ENCODE measurements around the gene DSTYK.
A peak's percentile ranks its signal among the peaks of the same experiment; 100 is the strongest.

Gene DSTYK

DNA sequence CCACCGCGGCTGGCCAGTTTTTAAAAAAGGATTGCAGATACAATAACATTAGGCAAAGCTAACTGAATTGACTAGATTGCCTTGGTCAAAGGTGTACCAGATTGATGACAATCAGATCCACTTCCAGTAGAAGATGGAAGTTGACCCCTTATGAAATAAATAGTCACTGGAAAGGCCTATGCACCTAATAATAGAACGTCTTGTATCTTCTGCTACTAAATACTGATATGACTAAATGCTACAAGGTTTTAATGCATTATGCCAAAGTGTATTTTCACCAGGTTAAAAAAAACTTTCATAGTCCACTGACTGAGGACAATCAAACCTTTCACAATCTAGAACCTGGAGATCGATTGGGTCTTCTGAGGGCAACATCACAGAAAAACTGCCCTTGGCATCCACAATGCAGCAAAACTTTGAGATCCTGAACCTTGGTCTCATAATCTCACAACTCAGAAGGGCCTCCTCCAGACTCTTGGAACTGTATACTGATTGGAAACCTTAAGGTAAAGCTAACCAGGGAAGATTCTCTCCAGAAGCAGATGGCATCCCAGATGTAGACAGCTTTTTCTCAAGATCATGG is 82.0 kb downstream of the DSTYK start:
- no peak for DNase-seq (ENCODE audit: low spot score)

DNA sequence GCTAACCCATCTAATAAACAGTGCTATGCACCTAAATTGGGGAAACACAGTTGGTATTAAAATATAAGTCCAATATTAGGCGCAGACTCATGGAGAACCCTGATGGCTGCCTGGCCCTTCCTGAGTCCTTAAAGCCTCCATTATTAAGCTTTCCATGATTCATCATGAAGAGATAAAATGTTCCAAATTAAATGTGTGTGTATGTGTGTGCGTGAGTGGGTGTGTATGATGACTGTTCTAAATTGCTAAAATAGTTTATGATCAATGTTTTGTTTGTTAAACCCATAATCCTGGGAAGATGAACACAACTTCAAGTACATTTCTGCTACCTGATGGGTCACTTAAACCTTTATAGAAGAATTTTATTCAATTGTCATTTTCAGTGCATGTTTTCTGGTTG is 83.5 kb downstream of the DSTYK start:
- DNase-seq (ENCODE audit: low spot score) = no peak

DNA sequence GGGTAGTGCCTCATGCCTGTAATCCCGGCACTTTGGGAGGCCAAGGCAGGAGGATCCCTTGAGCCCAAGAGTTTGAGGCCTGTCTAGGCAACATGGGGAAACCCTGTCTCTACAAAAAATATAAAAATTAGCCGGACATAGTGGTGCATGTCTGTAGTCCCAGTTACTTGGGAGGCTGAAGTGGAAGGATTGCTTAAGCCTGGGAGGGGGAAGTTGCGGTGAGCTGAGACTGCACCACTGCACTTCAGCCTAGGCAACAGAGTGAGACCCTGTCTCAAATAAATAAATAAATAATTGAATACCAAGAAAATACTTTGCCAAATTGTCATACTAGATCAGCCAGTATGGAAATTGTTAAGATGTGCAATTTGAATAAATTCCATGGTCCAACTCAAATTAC is 83.9 kb downstream of the DSTYK start:
- no peak for DNase-seq (ENCODE audit: low spot score)

DNA sequence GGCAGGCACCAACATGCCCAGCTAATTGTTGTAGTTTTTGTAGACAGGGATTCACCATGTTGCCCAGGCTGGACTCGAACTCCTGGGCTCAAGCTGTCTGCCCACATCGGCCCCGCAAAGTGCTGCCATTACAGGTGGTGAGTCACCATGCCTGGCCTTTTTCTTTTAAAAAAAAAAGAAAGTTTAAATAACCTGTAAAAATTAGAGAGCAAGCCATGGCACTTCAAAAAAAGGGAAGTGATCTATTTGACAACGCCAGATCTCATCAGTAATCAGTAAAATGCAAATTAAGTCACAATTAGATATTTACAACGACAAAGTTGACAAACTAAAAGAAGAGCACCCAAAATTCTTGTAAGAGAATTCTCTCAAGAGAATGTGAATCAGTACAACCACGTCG is 86.8 kb downstream of the DSTYK start:
- DNase-seq (ENCODE audit: low spot score) = no peak

DNA sequence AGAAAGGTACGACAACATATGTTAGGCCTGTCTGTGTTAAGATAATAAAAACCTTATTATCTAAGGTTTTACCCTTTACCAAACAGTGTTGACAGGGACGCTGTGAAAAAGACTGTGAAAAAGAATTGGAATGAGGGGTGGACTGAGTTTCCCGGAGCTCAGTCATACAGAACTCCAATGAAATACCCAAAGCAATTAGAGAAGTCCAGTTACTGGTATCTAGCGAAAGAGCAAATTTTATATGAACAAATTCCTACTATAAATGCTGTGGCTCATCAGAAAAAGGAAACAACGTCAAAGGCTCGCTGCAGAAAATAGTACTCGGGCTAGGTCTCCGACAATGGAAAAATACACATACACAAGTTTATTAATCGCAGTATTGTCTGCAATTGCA is 89.0 kb downstream of the DSTYK start:
- no peak for DNase-seq (ENCODE audit: low spot score)

DNA sequence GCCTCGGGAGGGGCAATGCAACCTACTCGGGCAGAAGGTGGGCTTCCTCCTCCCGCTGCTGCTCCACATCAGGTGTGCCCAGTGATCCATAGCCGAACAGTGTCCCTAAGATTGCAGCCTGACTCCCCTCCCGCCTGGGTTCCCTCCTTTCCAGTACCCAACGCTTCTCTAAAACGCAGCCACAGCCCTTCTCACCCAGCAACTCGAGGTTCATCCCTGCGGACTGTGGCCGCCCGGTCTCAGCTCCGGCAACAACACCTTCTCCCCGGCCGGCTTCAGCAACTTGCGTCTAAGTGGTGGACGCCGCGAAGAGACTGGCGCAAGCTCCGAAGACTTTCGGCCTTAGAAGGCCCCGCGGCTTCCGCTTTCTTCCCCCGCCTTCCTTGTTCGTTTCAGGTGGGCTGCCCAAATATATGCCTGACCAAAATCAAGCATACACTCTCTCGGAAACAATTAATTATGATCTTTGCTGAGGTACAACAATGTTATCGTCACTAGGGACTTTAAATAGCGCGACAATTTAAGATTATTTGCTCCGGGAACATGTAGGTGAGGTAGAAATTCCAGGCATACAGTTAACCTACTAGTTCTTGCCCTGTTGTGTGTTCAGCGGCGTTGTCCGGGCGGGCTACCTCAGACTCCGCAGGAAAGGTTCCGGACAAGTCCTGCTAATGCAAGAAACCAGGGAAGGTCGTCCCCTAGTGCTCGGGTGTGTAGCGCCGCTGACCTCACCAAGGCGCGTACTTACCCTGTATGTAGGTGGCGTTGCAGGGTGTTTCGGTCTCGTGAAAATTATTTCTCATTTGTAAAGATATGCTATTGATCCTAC is 89.6 kb downstream of the DSTYK start, which contains the start of gene RBBP5:
RBBP5 (minus strand) TSS at position 319 of the 829 bp plus-strand sequence; CDS start at position 214, 105 bp downstream.
- peak; percentile 95 for DNase-seq (ENCODE audit: low spot score)

DNA sequence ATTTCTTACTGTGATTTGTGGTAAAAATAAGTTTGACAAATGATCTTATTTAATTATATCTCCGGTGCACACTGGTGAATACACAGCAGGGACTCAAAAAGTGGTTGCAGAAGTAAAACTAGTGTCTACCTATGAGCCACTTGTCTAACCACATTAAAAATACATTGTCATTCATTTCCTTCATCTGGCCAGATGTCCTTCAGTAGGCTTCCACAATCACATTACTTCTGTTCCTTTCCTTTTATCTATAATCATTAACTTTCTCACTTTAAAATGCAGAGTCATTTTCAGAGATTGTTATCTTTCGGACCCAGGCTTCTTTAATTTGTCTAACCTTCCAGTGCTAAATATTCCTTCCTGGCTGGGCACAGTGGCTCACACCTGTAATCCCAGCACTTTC is 92.8 kb downstream of the DSTYK start:
- no peak for DNase-seq (ENCODE audit: low spot score)

DNA sequence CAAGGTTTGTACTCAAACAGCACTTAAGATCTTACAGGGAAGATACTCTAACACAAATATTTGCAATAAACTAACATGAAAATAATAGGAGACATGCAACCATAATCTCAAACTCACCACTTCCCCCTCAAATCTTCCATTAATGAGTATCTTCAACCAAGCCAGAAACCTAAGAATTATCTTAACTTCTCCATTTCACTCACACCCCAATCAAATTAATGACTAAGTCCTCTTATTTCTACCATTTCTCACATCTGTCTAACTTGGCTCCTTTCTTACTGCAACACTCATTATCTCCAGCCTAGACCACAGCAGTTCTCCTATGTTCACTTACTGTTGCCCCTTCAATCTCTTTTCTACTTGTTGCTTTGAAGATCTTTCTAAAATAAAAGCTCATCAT is 100.1 kb downstream of the DSTYK start:
- DNase-seq (ENCODE audit: low spot score) = no peak

DNA sequence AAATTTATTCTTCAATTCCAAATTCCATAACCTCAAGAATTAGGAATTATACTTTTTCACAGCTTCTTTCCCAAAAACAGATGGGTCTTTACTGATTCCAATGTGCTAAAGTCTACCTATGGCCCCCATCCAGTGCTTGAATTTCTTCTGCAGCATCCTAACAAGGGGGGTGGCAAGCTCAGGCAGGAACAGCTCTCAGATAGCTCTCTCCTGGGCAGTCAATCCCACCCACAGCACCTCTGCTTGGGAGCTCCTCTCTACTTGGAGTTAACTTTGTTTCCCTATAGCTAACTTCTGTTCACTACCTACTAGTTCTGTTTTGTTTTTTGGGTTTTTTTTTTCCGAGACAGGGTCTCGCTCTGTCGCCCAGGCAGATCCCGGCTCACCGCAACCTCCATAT is 101.8 kb downstream of the DSTYK start:
- no peak for DNase-seq (ENCODE audit: low spot score)

DNA sequence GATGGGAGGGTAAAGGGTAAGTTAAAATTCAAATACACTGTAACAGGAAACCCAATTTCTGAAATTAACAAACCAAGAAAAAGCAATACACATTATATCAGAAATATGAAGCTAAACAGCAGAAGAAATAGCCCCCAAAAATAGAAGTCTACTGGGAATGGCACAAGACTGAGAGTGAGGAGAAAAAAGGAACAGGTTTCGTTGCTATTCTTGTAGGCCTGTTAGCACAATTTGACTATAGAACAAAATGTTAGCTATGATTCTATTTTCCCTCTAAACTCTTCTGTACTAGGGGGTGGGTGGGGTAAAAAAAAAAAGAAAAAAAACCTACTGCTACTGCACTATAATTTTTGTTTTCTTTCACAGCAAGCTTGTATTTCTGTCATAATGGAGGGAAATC is 102.2 kb downstream of the DSTYK start:
- DNase-seq (ENCODE audit: low spot score) = no peak

DNA sequence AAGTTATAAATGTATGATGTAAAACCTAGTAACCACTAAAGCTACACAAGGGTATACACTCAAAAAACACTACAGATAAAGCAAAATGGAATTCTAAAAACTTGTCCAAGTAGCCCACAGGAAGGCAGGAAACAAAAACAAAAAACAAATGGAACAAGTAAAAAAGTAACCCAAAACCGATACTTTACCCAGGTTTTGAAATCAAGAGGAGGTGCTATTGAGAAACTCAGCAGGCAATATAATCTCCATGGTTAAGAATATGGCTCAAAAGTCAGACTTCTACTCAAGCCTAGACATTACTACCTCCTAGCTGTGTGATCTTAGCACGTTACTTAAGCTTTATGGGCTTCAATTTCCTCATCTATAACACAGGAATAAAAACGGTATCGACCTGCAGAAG is 103.0 kb downstream of the DSTYK start:
- no peak for DNase-seq (ENCODE audit: low spot score)

DNA sequence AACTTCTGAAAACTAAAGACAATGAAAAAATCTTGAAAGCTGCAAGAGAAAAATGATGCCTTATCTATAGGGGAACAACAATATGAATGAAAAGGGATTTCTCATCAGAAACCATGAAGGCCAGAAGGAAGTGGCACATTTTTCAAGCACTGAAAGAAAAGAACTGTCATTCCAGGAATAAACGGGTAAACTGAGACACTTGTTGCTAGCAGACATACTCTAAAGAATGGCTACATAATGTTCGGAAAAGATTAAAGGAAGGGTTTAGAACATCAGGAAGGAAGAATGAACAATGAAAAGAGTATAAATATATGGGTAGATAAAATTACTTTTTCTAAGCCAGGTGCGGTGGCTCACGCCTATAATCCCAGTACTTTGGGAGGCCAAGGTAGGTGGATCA is 104.2 kb downstream of the DSTYK start:
- DNase-seq (ENCODE audit: low spot score) = no peak

DNA sequence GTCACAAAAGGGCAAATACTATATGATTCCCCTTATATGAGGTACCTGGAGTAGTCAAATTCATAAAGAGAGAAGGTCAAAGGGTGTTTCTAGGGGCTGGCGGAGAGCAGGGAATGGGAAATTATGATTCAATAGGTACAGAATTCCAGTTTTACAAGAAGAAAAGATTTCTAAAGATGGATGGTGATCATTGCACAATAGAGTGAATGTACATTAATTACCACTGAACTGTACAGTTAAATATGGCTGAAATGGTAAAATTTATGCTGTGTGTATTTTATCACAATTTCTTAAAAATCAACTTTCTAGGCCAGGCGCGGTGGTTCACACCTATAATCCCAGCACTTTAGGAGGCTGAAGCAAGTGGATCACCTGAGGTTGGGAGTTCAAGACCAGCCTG is 109.1 kb downstream of the DSTYK start:
- no peak for DNase-seq (ENCODE audit: low spot score)

DNA sequence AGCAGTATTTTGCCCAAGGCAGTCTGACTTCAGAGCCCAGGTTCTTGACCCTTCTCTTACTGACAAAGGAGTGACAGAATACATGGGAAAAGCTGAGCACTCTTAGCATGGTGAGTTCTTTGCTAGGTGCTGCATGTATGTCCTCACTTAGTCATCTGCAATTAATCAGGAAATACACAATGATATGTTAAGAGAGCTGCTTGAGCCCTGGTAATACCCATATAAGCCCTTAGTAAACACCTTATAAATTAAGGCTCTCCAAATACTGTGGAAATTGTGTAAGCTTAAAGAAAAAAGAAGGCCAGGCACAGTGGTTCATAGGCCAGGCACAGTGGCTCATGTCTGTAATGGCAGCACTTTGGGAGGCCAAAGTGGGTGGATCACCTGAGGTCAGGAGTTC is 113.3 kb downstream of the DSTYK start:
- DNase-seq (ENCODE audit: low spot score) = no peak

DNA sequence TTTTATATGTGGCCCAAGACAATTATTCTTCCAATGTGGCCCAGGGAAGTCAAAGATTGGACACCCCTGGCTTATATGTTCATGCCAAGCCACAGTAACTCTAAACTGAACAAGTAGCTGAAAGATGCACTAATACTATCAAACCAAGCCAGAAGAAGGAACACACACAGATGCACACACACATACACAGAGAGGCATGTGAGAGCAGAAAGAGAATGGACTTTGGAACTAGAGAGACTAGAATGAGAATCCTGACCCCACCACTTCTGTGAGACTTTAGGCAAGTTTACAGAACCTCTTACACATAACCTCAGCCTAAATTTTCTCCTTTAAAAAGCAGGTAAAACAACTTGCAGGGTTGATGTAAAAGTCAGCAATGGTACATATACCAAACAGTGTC is 116.1 kb downstream of the DSTYK start:
- DNase-seq (ENCODE audit: low spot score) = no peak

Data from GM03348 (cell line).